Measurements from ENCODE around the gene MCIDAS.

- no peak for TF ChIP-seq CTCF (conservative IDR thresholded peaks at IDR 0.05 in 1 of 2, IDR thresholded peaks at IDR 0.05 in 1 of 2; ENCODE audit: extremely low read depth in 1 of 2, insufficient read depth in 1 of 2, low read depth in 1 of 2, low read length in 2 of 2)
- no peak for TF ChIP-seq EZH2 (IDR thresholded peaks at IDR 0.05; ENCODE audit: borderline replicate concordance, low read length)
These were observed 22.9 kb upstream of the MCIDAS start for GRCh38 chr5:55250064-55250463.
